Kidney (tissue), 14 donors: ENCODE results near the gene SMC6. TPM values are rescaled to one million over a fixed set of nuclear protein-coding genes. Genes with fewer than 3 reads are reported as not detected.

Experiments
- DNase-seq, 5 donors: peaks; one replicate each; pipeline ENCODE4 v3.0.0-alpha.2; 2013 to 2020
- FAIRE-seq: peaks from 2 replicates; lab custom pipeline; 2012; peaks lifted over from hg19 to GRCh38; lab: Jason Lieb, UNC
- H3K27ac ChIP-seq, 2 donors: one replicate each; pipeline ENCODE4 v1.7.0; 2013; ENCODE audit warnings: low read depth in 2 of 2, low read length in 2 of 2, inconsistent platforms in 1 of 2
- H3K27me3 ChIP-seq: one replicate; pipeline ENCODE4 v1.7.1; 2013; ENCODE audit warnings: low read length, inconsistent platforms; ENCODE audit not compliant: control insufficient read depth, insufficient read depth
- H3K36me3 ChIP-seq, 3 donors: one replicate each; pipeline versions ENCODE4 v1.7.0 to v1.7.1; 2013; ENCODE audit warnings: low read length in 3 of 3, control low read depth in 1 of 3, inconsistent platforms in 1 of 3; ENCODE audit not compliant: insufficient read depth in 3 of 3, control insufficient read depth in 2 of 3
- H3K4me1 ChIP-seq, 3 donors: one replicate each; pipeline versions ENCODE4 v1.7.0 to v1.7.1; 2013; ENCODE audit warnings: low read length in 3 of 3, inconsistent platforms in 1 of 3, low read depth in 1 of 3; ENCODE audit not compliant: control insufficient read depth in 2 of 3, insufficient read depth in 2 of 3
- H3K4me3 ChIP-seq, 3 donors: one replicate each; pipeline versions ENCODE4 v1.7.0 to v1.8.1; 2013; ENCODE audit warnings: low read length in 3 of 3, control low read depth in 1 of 3, inconsistent platforms in 1 of 3
- H3K9ac ChIP-seq, 3 donors: one replicate each; pipeline versions ENCODE4 v1.7.0 to v1.7.1; 2013; ENCODE audit warnings: low read length in 3 of 3, control low read depth in 1 of 3, inconsistent platforms in 1 of 3
- H3K9me3 ChIP-seq, 3 donors: one replicate each; pipeline versions ENCODE4 v1.7.0 to v1.7.1; 2013; ENCODE audit warnings: low read length in 3 of 3, control low read depth in 1 of 3, inconsistent platforms in 1 of 3; ENCODE audit not compliant: control insufficient read depth in 2 of 3, insufficient read depth in 1 of 3
- CTCF ChIP-seq: IDR thresholded peaks from 3 replicates; pipeline ENCODE4 v1.5.1; 2012; ENCODE audit warnings: mild to moderate bottlenecking, moderate library complexity, borderline replicate concordance; ENCODE audit not compliant: insufficient read depth; ENCODE audit errors: extremely low read depth
- intact Hi-C: fragments of 100-400 bp; cut with DNase I; formaldehyde crosslinking; loops from one replicate; pipeline ENCODE4 v1.11.1; 2022
- polyA plus RNA-seq: library from polyadenylated mRNA; stranded (reverse); fragments of 350-450 nt; fragmentation: Illumina TruSeq; extraction: RNeasy Lipid Tissue Mini Kit (QIAGEN cat#74804); gene quantifications from one replicate; pipeline ENCODE4 v1.2.3, GENCODE V29; 2014; ENCODE audit warnings: low read depth, low replicate concordance; ENCODE audit not compliant: insufficient read depth
- total RNA-seq: library from RNA; stranded (reverse); fragmentation: NEBNext Ultra II Directional; extraction: Animal tissue kit (Norgen Biotek cat#: 25700); gene quantifications from one replicate; pipeline ENCODE4 v1.2.1, GENCODE V29; 2021
- donor health status: control.
- donor health status: control.
- donor health status: control.
- donor health status: control.
- donor health status: control.
- donor health status: DM: yes; HTN: yes; CAD: no.
- donor health status: Normal renal cell carcinoma (clear cell type).

The SMC6 gene
- total and polyA plus RNA-seq, 2 donors from 2014 or later, result 4.8 to 16.3 TPM

GRCh38 chr2:17791121-17791816 is 37.7 kb upstream of the SMC6 start:
- Histone ChIP-seq H3K36me3 (no peaks in the 10 kb centered on the region), H3K4me1 (no peaks in the 10 kb centered on the region), H3K27ac (no peak overlapping the region), H3K9ac (no peak overlapping the region), H3K27me3 (no peaks in the 10 kb centered on the region), H3K9me3 (no peaks in the 10 kb centered on the region), H3K4me3 (no peak overlapping the region)
- no peak for TF ChIP-seq CTCF
- no peak for FAIRE-seq
- intact Hi-C loops, result no loop called here
- peak in 1 of 5 donors; percentile 59 for DNase-seq

DNA sequence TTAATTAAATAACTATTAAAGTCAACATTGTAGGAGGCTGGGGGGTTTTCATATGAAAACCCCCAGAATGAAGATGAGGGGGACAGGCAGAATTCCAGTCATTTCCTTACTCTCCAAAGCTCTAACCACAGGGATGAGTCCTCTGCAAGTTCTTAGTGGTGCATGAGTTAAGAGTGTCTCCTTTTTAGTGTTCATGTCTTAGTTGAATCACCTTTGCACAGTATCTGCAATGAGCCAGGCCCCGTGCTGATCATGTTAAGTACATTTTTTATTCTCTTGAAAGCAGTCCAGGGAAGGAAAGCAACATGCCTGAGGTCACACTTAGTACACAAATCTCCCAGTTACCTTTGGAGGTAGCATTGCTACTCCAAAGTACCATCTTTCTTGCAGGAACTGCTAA is 36.9 kb upstream of the SMC6 start:
- FAIRE-seq, result no peak
- H3K27ac ChIP-seq, result no peak overlapping the region
- no peaks in the 10 kb centered on the region for H3K4me1 ChIP-seq
- DNase-seq, result no peak
- no peak overlapping the region for H3K4me3 ChIP-seq
- no peaks in the 10 kb centered on the region for H3K36me3 ChIP-seq
- H3K9ac ChIP-seq, result no peak overlapping the region
- H3K9me3 ChIP-seq, result no peaks in the 10 kb centered on the region
- intact Hi-C loops, result no loop called here
- H3K27me3 ChIP-seq, result no peaks in the 10 kb centered on the region
- no peak for TF ChIP-seq CTCF

DNA sequence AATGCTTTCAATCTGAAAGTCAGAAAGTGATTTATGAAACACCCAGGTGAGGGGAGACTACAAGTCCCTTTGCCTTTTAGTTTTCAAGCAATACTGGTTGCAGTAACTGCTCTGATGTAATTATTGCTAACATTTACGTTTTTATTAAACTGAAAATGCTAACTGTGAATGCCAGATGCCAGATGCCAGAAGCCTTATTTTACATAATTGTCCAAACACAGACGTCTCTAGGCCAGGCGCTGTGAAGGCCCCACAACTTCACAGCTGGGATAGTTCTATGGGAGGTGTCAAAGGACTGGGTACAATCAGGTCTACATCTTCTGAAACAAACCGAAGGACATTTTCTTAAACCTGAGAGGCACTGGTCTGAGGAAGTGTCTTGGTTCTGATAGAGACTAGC is 35.2 kb upstream of the SMC6 start:
- no peaks in the 10 kb centered on the region for H3K36me3 ChIP-seq
- no peak overlapping the region for H3K27ac ChIP-seq
- H3K27me3 ChIP-seq, result no peaks in the 10 kb centered on the region
- no peak for TF ChIP-seq CTCF
- H3K4me1 ChIP-seq, result no peaks in the 10 kb centered on the region
- H3K4me3 ChIP-seq, result no peak overlapping the region
- FAIRE-seq (no peak), DNase-seq (no peak)
- H3K9me3 ChIP-seq, result no peaks in the 10 kb centered on the region
- no peak overlapping the region for H3K9ac ChIP-seq
- intact Hi-C loops, result no loop called here

DNA sequence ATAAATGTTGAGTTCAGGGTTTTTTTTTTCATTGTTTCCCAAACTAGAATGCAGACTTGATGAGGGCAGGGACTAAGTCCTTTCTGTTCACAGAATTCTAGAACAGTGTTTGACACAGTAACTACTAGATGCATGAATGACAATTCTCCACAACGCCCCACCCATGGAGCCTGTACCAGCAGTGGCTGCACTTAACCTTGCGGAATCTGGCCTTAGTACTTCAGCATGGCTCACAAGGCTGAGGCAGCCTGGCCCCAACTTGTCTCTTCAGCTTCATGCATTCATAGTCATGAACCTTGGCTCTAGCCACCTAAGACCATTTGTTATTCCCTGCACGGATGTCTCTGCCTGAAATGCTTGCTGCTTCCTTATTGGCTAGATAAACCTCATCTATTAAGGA is 33.1 kb upstream of the SMC6 start:
- Histone ChIP-seq H3K4me1 (no peaks in the 10 kb centered on the region), H3K36me3 (no peaks in the 10 kb centered on the region), H3K27ac (no peak overlapping the region), H3K27me3 (no peaks in the 10 kb centered on the region), H3K9ac (no peak overlapping the region), H3K4me3 (no peak overlapping the region), H3K9me3 (no peaks in the 10 kb centered on the region)
- intact Hi-C loops, result no loop called here
- TF ChIP-seq CTCF, result no peak
- DNase-seq (no peak), FAIRE-seq (no peak)
